Uterus (tissue), 4 donors: ENCODE results near the gene SCAMP4. TPM values are rescaled to one million over a fixed set of nuclear protein-coding genes. Genes with fewer than 3 reads are reported as not detected.

Experiments used
- DNase-seq, 2 donors: peaks; one replicate each; pipeline ENCODE4 v3.0.0-alpha.2; 2019 to 2020
- H3K27ac ChIP-seq, 2 donors: fragments of 200-600 bp; sonication (generic); 1 replicate in 1 of 2; 2 replicates in 1 of 2; pipeline ENCODE4 v1.5.1; 2016 to 2018
- H3K27me3 ChIP-seq, 2 donors: fragments of 200-600 bp; sonication (generic); one replicate each; pipeline ENCODE4 v1.5.1; 2018 to 2019; ENCODE audit warnings: control low read depth in 1 of 2
- H3K36me3 ChIP-seq, 2 donors: fragments of 200-600 bp; sonication (generic); one replicate each; pipeline ENCODE4 v1.5.1; 2019; ENCODE audit warnings: control low read depth in 1 of 2
- H3K4me1 ChIP-seq, 2 donors: fragments of 200-600 bp; sonication (generic); one replicate each; pipeline ENCODE4 v1.5.1; 2018 to 2019; ENCODE audit warnings: control low read depth in 1 of 2
- H3K4me3 ChIP-seq, 2 donors: fragments of 200-600 bp; sonication (generic); 1 replicate in 1 of 2; 2 replicates in 1 of 2; pipeline ENCODE4 v1.5.1; 2018 to 2019; ENCODE audit warnings: mild to moderate bottlenecking in 1 of 2
- H3K9me3 ChIP-seq, 2 donors: fragments of 200-600 bp; sonication (generic); one replicate each; pipeline ENCODE4 v1.5.1; 2019; ENCODE audit warnings: control low read depth in 1 of 2
- POLR2A ChIP-seq, 2 donors: fragments of 450-650 bp; IDR thresholded peaks; one replicate each; pipeline ENCODE4 v1.6.1; 2016; ENCODE audit warnings: antibody characterized with exemption in 2 of 2, mild to moderate bottlenecking in 1 of 2, moderate library complexity in 1 of 2
- intact Hi-C: fragments of 100-400 bp; cut with DNase I; formaldehyde crosslinking; loops from one replicate; pipeline ENCODE4 v1.15.1; 2023; ENCODE audit warnings: low total_unique reads
- total RNA-seq, 4 donors: library from RNA; depleted of rRNA in 3 of 4; stranded (reverse); fragments of >200 nt in 3 of 4; gene quantifications; one replicate each; pipeline versions ENCODE4 v1.1.0 to v1.2.4, GENCODE V29; 2014 to 2023
- TF ChIP-seq, protein P1 (sequence below), 4 experiments: fragments of 200-600 bp in 2 of 4; fragments of 450-650 bp in 2 of 4; sonication (generic) in 2 of 4; IDR thresholded peaks; one replicate each; pipeline ENCODE4 v1.5.1; 2016 to 2019; ENCODE audit warnings: antibody characterized with exemption in 4 of 4, mild to moderate bottlenecking in 2 of 4, moderate library complexity in 1 of 4
- donor health status: DM: yes; HTN: yes; CAD: no.

The SCAMP4 gene
- total RNA-seq, 4 donors from 2014 or later: 9.5 to 68.9 (median 28.0) TPM

DNA sequence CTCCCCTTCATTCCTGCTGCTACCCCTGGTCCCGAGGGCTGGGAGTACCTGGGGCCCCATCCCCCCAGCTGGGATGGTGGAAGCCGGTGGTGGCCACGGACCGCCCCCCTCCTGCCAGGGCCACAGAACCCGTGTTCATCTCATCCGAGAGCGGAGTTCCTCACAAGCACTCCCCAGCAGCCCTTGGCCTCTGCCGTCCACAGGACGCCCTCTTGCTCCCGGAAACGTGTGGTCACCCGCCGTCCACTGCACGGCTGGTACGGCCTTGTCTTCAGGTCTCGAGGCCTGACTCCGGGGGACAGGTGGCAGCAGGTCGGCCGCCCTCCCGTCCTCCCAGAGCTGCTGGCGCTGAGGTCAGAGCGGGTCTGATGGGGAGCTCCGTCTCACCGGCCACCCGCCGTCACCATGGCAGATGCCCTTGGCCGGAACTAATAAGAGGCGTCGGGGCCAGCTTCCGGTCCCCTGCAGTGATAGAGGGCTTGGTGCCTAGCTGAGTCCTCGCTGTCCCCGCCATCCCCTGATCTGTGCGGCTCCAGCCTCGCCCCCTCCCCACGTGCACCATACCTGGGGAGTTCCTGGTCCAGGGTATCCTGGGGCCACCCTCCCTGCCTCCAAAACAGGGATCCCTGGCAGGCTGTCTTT is 19.2 kb downstream of the SCAMP4 start:
- no peak for DNase-seq
- no peak overlapping the region for H3K4me3 ChIP-seq
- intact Hi-C loops: no loop called here

GRCh38 chr19:1925544-1925943 is 20.3 kb downstream of the SCAMP4 start:
- Histone ChIP-seq H3K36me3 (no peaks in the 10 kb centered on the region), H3K4me3 (no peak overlapping the region), H3K4me1 (peaks cover 0 to 7% of the 10 kb centered on the region in 2 donors), H3K27ac (no peak overlapping the region), H3K9me3 (no peaks in the 10 kb centered on the region), H3K27me3 (no peaks in the 10 kb centered on the region)
- no peak for TF ChIP-seq POLR2A (IDR thresholded peaks at IDR 0.05)
- TF ChIP-seq, protein P1, sequence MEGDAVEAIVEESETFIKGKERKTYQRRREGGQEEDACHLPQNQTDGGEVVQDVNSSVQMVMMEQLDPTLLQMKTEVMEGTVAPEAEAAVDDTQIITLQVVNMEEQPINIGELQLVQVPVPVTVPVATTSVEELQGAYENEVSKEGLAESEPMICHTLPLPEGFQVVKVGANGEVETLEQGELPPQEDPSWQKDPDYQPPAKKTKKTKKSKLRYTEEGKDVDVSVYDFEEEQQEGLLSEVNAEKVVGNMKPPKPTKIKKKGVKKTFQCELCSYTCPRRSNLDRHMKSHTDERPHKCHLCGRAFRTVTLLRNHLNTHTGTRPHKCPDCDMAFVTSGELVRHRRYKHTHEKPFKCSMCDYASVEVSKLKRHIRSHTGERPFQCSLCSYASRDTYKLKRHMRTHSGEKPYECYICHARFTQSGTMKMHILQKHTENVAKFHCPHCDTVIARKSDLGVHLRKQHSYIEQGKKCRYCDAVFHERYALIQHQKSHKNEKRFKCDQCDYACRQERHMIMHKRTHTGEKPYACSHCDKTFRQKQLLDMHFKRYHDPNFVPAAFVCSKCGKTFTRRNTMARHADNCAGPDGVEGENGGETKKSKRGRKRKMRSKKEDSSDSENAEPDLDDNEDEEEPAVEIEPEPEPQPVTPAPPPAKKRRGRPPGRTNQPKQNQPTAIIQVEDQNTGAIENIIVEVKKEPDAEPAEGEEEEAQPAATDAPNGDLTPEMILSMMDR (IDR thresholded peaks at IDR 0.05): no peak
- no peak for DNase-seq
- intact Hi-C loops: no loop called here

More for the DNA sequence above, 19.2 kb downstream of the SCAMP4 start:
- Histone ChIP-seq H3K9me3 (no peaks in the 10 kb centered on the region), H3K27me3 (no peaks in the 10 kb centered on the region), H3K36me3 (no peaks in the 10 kb centered on the region), H3K4me1 (peaks cover 0 to 3% of the 10 kb centered on the region in 2 donors), H3K27ac (no peak overlapping the region)
- no peak for TF ChIP-seq POLR2A (IDR thresholded peaks at IDR 0.05)
- TF ChIP-seq, protein P1 (IDR thresholded peaks at IDR 0.05): no peak

DNA sequence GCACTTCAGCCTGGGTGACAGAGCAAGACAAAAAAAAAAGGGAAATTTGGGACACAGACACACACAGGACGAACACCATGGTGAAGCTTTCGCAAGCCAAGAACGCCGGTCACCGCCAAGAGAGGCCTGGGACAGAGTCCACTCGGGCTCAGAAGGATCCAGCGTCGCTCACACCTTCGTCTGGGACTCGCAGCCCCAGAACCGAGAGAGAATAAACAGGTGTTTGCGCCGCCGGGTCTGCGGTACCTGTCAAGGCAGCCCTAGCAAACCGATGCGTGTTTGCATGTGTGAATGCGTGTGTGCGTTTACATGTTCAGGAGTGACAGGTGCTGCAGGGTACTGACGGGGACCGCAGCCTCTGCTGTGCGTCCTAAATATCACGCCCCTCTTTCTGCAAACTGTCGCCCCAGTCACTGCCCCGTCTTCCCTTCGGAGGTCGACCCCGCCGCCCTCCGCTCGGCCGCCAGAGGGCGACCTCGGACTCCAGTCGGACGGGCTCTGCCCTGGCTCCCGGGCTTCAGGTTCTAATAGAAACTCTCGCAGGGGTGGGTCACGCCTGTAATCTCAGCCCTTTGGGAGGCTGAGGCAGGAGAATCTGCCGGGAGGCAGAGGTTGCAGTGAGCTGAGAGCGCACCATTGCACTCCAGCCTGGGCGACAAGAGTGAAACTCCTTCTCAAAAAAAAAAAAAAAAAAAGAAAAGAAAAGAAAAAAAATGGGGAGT is 24.0 kb downstream of the SCAMP4 start:
- TF ChIP-seq, protein P1 (IDR thresholded peaks at IDR 0.05): peak; percentile 88 to 93 (median 90)
- TF ChIP-seq POLR2A (IDR thresholded peaks at IDR 0.05): peak in 1 of 2 donors; percentile 18
- DNase-seq: peak; percentile 67 to 72
- Histone ChIP-seq H3K4me1 (peaks cover 0 to 7% of the 10 kb centered on the region in 2 donors), H3K4me3 (peak overlapping the region; percentile 19 to 23), H3K27ac (no peak overlapping the region), H3K27me3 (no peaks in the 10 kb centered on the region), H3K9me3 (no peaks in the 10 kb centered on the region), H3K36me3 (no peaks in the 10 kb centered on the region)
- intact Hi-C loops: no loop called here

- DNase-seq: no peak
- Histone ChIP-seq H3K9me3 (no peaks in the 10 kb centered on the region), H3K27ac (no peak overlapping the region), H3K4me3 (no peak overlapping the region), H3K27me3 (no peaks in the 10 kb centered on the region), H3K4me1 (peaks cover 0 to 7% of the 10 kb centered on the region in 2 donors), H3K36me3 (no peaks in the 10 kb centered on the region)
- intact Hi-C loops: no loop called here
- TF ChIP-seq, protein P1 (IDR thresholded peaks at IDR 0.05): no peak
- no peak for TF ChIP-seq POLR2A (IDR thresholded peaks at IDR 0.05)
Observed at GRCh38 chr19:1931445-1931844, 26.2 kb downstream of the SCAMP4 start.

GRCh38 chr19:1932395-1932794 is 27.2 kb downstream of the SCAMP4 start:
- Histone ChIP-seq H3K36me3 (no peaks in the 10 kb centered on the region), H3K4me1 (peaks cover 0 to 7% of the 10 kb centered on the region in 2 donors), H3K9me3 (no peaks in the 10 kb centered on the region), H3K27me3 (no peaks in the 10 kb centered on the region), H3K4me3 (no peak overlapping the region), H3K27ac (no peak overlapping the region)
- no peak for TF ChIP-seq POLR2A (IDR thresholded peaks at IDR 0.05)
- TF ChIP-seq, protein P1 (IDR thresholded peaks at IDR 0.05): no peak
- no peak for DNase-seq
- intact Hi-C loops: no loop called here
